Stimulated activated CD4-positive, alpha-beta T cell treated with anti-CD3 and anti-CD28 coated beads, Interleukin-2, amount 100 ng/mL, for 4 hours (primary cell): ENCODE results near the gene POLR1E.
"Not testable (repeated sequence)": the region's sequence is repeated elsewhere in the genome, so short reads cannot be mapped to it uniquely, and the experiment has no call there.

Experiments
- DNase-seq: peaks from one replicate; pipeline ENCODE4 v3.0.0-alpha.2; 2020; ENCODE audit warnings: low read depth

The POLR1E gene

GRCh38 chr9:37464426-37465248 is 21.1 kb upstream of the POLR1E start:
- peak; percentile 48 for DNase-seq

- DNase-seq = peak; percentile 98
Measured at GRCh38 chr9:37465249-37466036, 20.3 kb upstream of the POLR1E start, which contains the start of gene ZBTB5. TSS of gene ZBTB5 (minus strand) at chr9:37465450. CDS start at chr9:37442551, 22,899 bp downstream.

- no peak for DNase-seq
Measured at GRCh38 chr9:37466037-37466709, 19.6 kb upstream of the POLR1E start.

- not testable (repeated sequence) for DNase-seq
Measured at GRCh38 chr9:37467530-37467929, 18.2 kb upstream of the POLR1E start.

GRCh38 chr9:37468620-37469019 is 17.1 kb upstream of the POLR1E start:
- no peak for DNase-seq

- no peak for DNase-seq
Measured at GRCh38 chr9:37471942-37472684, 13.6 kb upstream of the POLR1E start.

- DNase-seq = not testable (repeated sequence)
Measured at GRCh38 chr9:37473982-37474381, 11.8 kb upstream of the POLR1E start.

- no peak for DNase-seq
Measured at GRCh38 chr9:37474438-37474837, 11.3 kb upstream of the POLR1E start.

- DNase-seq = no peak
Measured at GRCh38 chr9:37476930-37477329, 8.8 kb upstream of the POLR1E start.

- DNase-seq = not testable (repeated sequence)
Measured at GRCh38 chr9:37477443-37477842, 8.3 kb upstream of the POLR1E start.

GRCh38 chr9:37477987-37478619 is 7.6 kb upstream of the POLR1E start:
- not testable (repeated sequence) for DNase-seq

GRCh38 chr9:37480759-37481158 is 5.0 kb upstream of the POLR1E start:
- DNase-seq = no peak

GRCh38 chr9:37486256-37486615 is 488 bp downstream of the POLR1E start:
- no peak for DNase-seq

- DNase-seq = no peak
Measured at GRCh38 chr9:37486616-37487548, 1.1 kb downstream of the POLR1E start.

GRCh38 chr9:37491939-37492338 is 6.2 kb downstream of the POLR1E start:
- DNase-seq = no peak

- no peak for DNase-seq
Measured at GRCh38 chr9:37495571-37495970, 9.8 kb downstream of the POLR1E start.

GRCh38 chr9:37496020-37496419 is 10.3 kb downstream of the POLR1E start:
- no peak for DNase-seq

GRCh38 chr9:37497320-37497719 is 11.6 kb downstream of the POLR1E start:
- no peak for DNase-seq

GRCh38 chr9:37498457-37498856 is 12.7 kb downstream of the POLR1E start:
- DNase-seq = no peak

- no peak for DNase-seq
Measured at GRCh38 chr9:37499297-37499696, 13.5 kb downstream of the POLR1E start.
